Aorta (tissue), 5 donors: ENCODE results near the gene IGSF11. TPM values are rescaled to one million over a fixed set of nuclear protein-coding genes. Genes with fewer than 3 reads are reported as not detected.

Experiments used
- ATAC-seq: fragments of 200-7000 bp; cut with Tn5 transposase; one replicate; pipeline ENCODE4 v1.9.1; 2022; ENCODE audit warnings: moderate library complexity; ENCODE audit not compliant: low FRiP score
- DNase-seq, 2 donors: peaks; one replicate each; pipeline ENCODE4 v3.0.0-alpha.2; 2020
- H3K27ac ChIP-seq, 2 donors: one replicate each; pipeline ENCODE4 v1.5.1; 2013; ENCODE audit warnings: low read length in 2 of 2, mild to moderate bottlenecking in 2 of 2, moderate library complexity in 2 of 2, control low read depth in 1 of 2, inconsistent platforms in 1 of 2, low read depth in 1 of 2
- H3K27me3 ChIP-seq, 2 donors: one replicate each; pipeline ENCODE4 v1.6.1; 2013; ENCODE audit warnings: control low read depth in 1 of 2, low read length in 1 of 2, mild to moderate bottlenecking in 1 of 2, moderate library complexity in 1 of 2; ENCODE audit not compliant: insufficient read depth in 2 of 2, control insufficient read depth in 1 of 2
- H3K36me3 ChIP-seq, 2 donors: one replicate each; pipeline ENCODE4 v1.6.1; 2013; ENCODE audit warnings: control low read depth in 1 of 2, low read length in 1 of 2, mild to moderate bottlenecking in 1 of 2; ENCODE audit not compliant: insufficient read depth in 2 of 2, control insufficient read depth in 1 of 2
- H3K4me1 ChIP-seq, 2 donors: one replicate each; pipeline ENCODE4 v1.6.1; 2013; ENCODE audit warnings: low read length in 2 of 2, control low read depth in 1 of 2, mild to moderate bottlenecking in 1 of 2, moderate library complexity in 1 of 2; ENCODE audit not compliant: insufficient read depth in 2 of 2, control insufficient read depth in 1 of 2
- H3K4me3 ChIP-seq, 2 donors: one replicate each; pipeline ENCODE4 v1.5.1; 2013; ENCODE audit warnings: low read length in 2 of 2, control low read depth in 1 of 2, mild to moderate bottlenecking in 1 of 2
- H3K9me3 ChIP-seq: one replicate; pipeline ENCODE4 v1.6.1; 2013; ENCODE audit warnings: mild to moderate bottlenecking, low read length; ENCODE audit not compliant: control insufficient read depth
- WGBS, 2 donors: extraction: QIAGEN DNeasy Blood & Tissue Kit; methylation state at CpG; one replicate each; pipeline ENCODE4 v1.1.7; 2013; 5-methylcytosine and 5-hydroxymethylcytosine counted together
- intact Hi-C, 2 donors: fragments of 100-400 bp; cut with DNase I; formaldehyde crosslinking; loops; one replicate each; pipeline versions ENCODE4 v1.14.2 to v1.15.0; 2022
- polyA plus RNA-seq, 2 donors: library from polyadenylated mRNA; stranded (reverse); fragments of 200-250 nt; gene quantifications; one replicate each; pipeline ENCODE4 v1.2.3, GENCODE V29; 2013
- total RNA-seq, 2 donors: library from RNA; stranded (reverse); fragmentation: NEBNext Ultra II Directional; extraction: Animal tissue kit (Norgen Biotek cat#: 25700); gene quantifications; one replicate each; pipeline ENCODE4 v1.2.1, GENCODE V29; 2021
- donor health status: healthy with polysubstance abuse.
- donor health status: Bipolar disorder and iron deficiency.
- donor health status: DM: no; HTN: no; CAD: no.
- donor health status: DM: no; HTN: no; CAD: no.
- donor health status: DM: yes; HTN: yes; CAD: no.

Gene IGSF11
- total and polyA plus RNA-seq, 4 donors = 0.05 to 0.75 (median 0.42) TPM; not detected in 1

DNA sequence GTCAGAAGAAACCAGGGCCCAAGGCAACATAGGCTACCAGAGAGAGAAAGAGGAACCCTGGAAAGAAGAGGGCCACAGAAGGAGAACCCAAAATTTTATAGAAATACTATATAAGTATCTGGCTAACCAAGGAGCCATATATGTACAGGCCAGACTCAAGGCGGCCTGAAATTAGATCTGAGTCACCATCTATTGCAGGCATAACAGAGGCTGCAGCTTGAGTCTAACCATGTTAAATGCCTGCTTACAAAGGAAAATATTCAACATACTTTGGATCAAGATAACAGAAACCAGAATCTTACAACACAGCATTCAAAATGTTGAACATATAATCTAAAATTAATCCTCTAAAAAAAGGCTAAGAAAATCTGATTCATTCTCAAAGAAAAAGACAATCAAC, 23.1 kb downstream of the IGSF11 start:
- Histone ChIP-seq H3K36me3 (no peaks in the 10 kb centered on the region), H3K4me3 (no peak overlapping the region), H3K9me3 (no peaks in the 10 kb centered on the region), H3K27ac (no peak overlapping the region), H3K27me3 (no peaks in the 10 kb centered on the region), H3K4me1 (no peaks in the 10 kb centered on the region)
- DNase-seq = no peak
- no peak for ATAC-seq
- intact Hi-C loops = no loop called here
- 52 to 57% methylated on average over 1 of the region's 1 CpG for WGBS, 2 donors

DNA sequence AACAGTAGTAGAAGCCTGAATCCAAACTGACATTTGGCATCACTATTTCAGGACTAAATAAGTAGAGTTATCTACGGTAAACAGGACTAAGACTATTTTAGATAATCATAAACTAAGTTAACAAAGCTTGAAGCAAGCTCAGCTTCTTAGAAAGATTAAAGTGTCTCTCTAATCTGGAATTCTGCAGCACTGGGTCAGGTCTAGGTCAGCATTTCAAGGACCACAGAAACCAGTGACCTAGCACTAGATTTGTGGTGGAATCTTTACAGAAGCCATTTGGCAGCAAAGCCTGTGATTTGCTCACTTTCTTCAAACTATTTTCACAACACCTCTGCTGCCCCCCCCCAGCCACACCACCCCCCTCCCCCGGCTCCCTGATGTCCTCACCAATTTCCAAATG, 37.5 kb downstream of the IGSF11 start:
- ATAC-seq (no peak), DNase-seq (no peak)
- H3K4me3 ChIP-seq = no peak overlapping the region
- no peaks in the 10 kb centered on the region for H3K9me3 ChIP-seq
- H3K36me3 ChIP-seq = no peaks in the 10 kb centered on the region
- no peaks in the 10 kb centered on the region for H3K4me1 ChIP-seq
- 78 to 80% methylated on average over 2 of the region's 2 CpGs for WGBS, 2 donors
- no peaks in the 10 kb centered on the region for H3K27me3 ChIP-seq
- H3K27ac ChIP-seq = no peak overlapping the region
- intact Hi-C loops = no loop called here

DNA sequence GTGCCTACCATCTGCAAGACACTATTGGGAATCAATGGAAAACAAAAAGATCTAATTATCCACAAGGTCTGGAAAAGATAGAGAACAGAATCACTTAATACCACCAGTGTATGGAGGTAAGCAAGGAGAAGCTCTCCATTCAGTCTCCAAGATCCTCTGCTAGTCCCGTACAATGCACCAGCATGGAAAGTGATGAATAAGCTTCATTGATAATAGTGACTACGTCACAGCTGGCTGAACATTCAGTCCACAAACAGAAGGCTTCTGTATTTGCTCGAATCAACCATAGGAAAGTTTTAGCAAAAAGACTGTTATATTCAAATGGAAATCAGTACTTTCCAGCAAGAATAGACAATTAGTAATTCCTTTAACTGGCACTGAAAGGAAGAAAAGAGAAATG, 42.9 kb downstream of the IGSF11 start:
- Histone ChIP-seq H3K4me3 (no peak overlapping the region), H3K27ac (no peak overlapping the region), H3K36me3 (no peaks in the 10 kb centered on the region), H3K4me1 (peaks cover 3 to 5% of the 10 kb centered on the region in 2 donors), H3K9me3 (no peaks in the 10 kb centered on the region), H3K27me3 (no peaks in the 10 kb centered on the region)
- intact Hi-C loops = no loop called here
- no peak for DNase-seq
- WGBS, 2 donors = 48 to 55% methylated on average over 3 of the region's 3 CpGs
- no peak for ATAC-seq

DNA sequence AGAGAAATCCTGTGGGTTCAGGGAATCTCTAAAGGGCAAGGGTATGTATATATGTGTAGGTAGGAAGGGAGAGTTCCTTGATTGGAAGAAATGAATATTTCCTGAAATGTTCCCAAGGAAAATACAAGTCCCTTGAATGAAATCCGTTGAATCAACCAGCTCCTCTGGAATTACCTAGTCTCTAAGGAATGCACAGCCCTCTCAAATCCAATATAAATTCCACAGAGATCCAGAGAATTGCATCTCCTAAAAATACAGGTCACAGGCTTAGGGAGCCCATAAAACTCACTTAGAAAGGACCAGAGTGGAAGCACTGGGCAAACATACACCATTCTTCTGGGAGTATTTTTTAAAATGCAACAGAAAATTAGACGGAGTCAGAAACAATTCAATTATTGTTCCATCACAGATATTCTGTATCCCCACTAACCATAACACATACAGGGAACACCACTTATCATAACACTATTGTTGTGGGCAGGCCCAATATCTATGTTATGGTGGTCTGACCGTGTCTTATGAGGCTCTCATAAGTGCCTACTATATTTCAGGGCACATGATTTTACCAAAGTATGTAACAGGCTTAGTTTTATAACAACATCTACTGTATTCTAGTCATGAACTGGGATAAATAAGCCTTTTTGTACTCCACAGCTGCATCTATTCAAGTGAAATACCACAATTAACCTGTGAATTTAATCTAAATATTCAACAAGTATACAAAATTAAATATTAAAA, 43.7 kb downstream of the IGSF11 start:
- Histone ChIP-seq H3K27ac (no peak overlapping the region), H3K27me3 (no peaks in the 10 kb centered on the region), H3K4me1 (peaks cover 3 to 6% of the 10 kb centered on the region in 2 donors), H3K9me3 (no peaks in the 10 kb centered on the region), H3K4me3 (no peak overlapping the region), H3K36me3 (no peaks in the 10 kb centered on the region)
- WGBS, 2 donors = 19 to 30% methylated on average over 3 of the region's 3 CpGs
- ATAC-seq (no peak), DNase-seq (no peak)
- intact Hi-C loops = no loop called here

DNA sequence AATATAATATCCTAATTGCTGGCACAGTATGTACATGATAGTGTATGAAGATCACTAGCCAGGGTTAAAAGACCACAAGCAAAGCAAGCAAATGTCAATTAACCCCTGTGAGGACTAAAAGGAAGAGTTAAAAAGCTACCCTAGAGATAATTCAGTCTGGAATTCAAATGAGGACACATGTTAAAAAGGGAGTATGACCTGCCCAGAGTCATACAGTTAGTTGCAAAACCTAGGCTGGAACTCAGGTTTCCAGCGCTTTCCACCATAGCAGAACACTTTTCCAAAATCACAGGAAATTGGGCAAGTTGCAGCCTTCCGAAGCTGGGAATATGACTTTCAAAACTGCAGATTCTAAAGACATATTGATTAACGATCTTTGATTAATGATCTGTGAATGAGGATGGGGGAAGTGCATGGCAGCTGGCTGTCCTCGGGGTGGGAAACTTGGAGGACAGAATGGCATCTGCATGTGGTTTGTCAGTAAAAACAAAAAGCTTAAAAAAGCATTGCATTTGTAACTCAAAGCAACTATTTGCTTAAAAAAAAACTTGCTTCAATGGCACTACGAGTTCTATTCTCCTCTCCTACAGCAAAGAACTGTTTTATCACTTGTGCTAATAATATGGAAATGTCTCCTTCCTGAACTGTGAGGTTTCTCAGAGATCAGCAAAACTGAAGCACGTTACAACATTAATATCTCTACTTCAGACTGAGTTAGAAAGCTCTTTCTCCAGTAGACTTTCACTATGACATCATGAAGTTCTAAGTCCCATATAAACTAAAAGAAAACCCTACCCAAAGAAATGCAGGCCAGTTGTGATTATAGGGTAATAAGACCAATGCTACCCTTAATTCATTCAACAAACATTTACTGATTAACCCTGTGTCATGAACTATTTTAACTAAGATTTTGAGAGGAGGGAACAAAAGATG, 46.2 kb downstream of the IGSF11 start:
- H3K27ac ChIP-seq = no peak overlapping the region
- ATAC-seq (no peak), DNase-seq (no peak)
- no peak overlapping the region for H3K4me3 ChIP-seq
- no peaks in the 10 kb centered on the region for H3K36me3 ChIP-seq
- H3K9me3 ChIP-seq = no peaks in the 10 kb centered on the region
- 67 to 68% methylated on average over 6 of the region's 6 CpGs for WGBS, 2 donors
- intact Hi-C loops = no loop called here
- H3K4me1 ChIP-seq = peaks cover 3 to 6% of the 10 kb centered on the region in 2 donors
- no peaks in the 10 kb centered on the region for H3K27me3 ChIP-seq

DNA sequence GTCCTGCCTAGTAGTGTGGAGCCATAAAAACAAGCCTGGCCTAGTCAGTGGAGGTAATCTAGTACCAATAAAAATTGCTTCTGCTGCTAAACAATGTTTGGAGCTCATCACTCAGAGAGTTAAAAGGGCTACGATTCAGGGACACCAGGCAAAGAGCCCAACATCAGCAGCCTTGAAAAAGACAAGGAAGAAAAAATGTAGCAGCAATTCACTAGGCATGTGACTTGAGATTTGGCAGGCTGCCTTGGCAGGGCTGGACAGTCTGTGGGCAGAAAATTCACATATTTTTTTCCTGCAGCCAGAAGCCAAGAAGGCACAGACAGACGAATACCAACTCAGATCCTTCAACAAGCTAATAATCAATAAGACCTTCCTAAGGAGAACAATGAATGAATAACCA, 47.2 kb downstream of the IGSF11 start:
- no peaks in the 10 kb centered on the region for H3K9me3 ChIP-seq
- WGBS, 2 donors = 2 to 3% methylated on average over 2 of the region's 2 CpGs
- H3K36me3 ChIP-seq = no peaks in the 10 kb centered on the region
- no peak overlapping the region for H3K4me3 ChIP-seq
- intact Hi-C loops = no loop called here
- no peaks in the 10 kb centered on the region for H3K27me3 ChIP-seq
- ATAC-seq = peak; percentile 53
- peak overlapping the region in 1 of 2 donors; percentile 19 for H3K27ac ChIP-seq
- peaks cover 3 to 6% of the 10 kb centered on the region in 2 donors for H3K4me1 ChIP-seq
- DNase-seq = peak; percentile 68 to 74

DNA sequence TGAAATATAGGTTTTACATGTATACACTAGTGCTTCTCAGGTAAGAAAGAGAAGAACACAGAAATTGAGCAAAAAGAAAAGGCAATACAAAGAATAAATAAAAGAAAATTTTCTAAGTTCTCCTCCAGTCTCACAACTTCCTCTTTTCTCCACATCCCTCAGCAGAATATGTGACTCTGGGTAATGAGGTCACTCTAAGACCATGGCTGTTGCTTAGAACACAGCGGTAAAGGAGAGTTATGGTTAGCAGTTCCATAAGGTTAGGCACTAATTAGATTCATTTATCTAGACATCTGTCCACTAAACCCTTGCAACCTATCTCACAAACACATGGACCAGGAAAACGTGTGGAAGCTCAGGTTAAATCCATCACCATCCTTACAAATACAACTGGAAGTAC, 47.9 kb downstream of the IGSF11 start:
- intact Hi-C loops = no loop called here
- WGBS, 2 donors = 87 to 95% methylated on average over 2 of the region's 2 CpGs
- H3K27me3 ChIP-seq = no peaks in the 10 kb centered on the region

DNA sequence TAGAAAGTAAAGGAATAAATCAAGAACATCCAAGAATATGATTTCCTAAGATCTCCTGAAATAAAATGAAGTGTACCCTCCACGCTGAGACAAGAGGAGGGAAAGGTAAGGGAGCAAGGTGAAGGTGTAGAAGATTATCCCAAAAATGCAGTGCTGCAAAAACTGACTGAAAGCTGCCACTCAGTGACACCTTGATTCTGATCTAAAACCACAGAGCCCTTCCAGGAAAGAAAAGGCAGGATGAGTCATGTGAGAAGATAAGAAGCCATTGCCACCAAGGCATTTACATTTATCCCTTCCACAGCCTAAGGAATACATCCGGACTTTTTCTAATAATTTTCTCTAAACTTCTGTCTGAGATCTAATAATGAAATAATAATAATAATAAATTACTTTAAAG, 49.9 kb downstream of the IGSF11 start:
- DNase-seq (no peak), ATAC-seq (no peak)
- Histone ChIP-seq H3K27me3 (no peaks in the 10 kb centered on the region), H3K4me3 (no peak overlapping the region), H3K9me3 (peaks cover 2% of the 10 kb centered on the region), H3K36me3 (no peaks in the 10 kb centered on the region), H3K27ac (no peak overlapping the region), H3K4me1 (peaks cover 3 to 4% of the 10 kb centered on the region in 2 donors)
- intact Hi-C loops = no loop called here
- 86 to 88% methylated on average over 2 of the region's 2 CpGs for WGBS, 2 donors

More for the DNA sequence above, 47.9 kb downstream of the IGSF11 start:
- Histone ChIP-seq H3K27ac (no peak overlapping the region), H3K9me3 (peaks cover 2% of the 10 kb centered on the region), H3K36me3 (no peaks in the 10 kb centered on the region), H3K4me1 (peaks cover 3 to 6% of the 10 kb centered on the region in 2 donors), H3K4me3 (no peak overlapping the region)
- no peak for DNase-seq
- ATAC-seq = no peak
